Tibial nerve (tissue), 4 donors: ENCODE data around the gene APRT.
"Not testable (repeated sequence)": the region's sequence is repeated elsewhere in the genome, so short reads cannot be mapped to it uniquely, and the experiment has no call there.

ENCODE experiments used
- EP300 ChIP-seq, 2 donors: sonication (generic); formaldehyde crosslinking; IDR thresholded peaks; one replicate each; pipeline ENCODE4 v1.6.1; 2017; ENCODE audit warnings: antibody characterized with exemption in 2 of 2, mild to moderate bottlenecking in 1 of 2
- POLR2A ChIP-seq, 2 donors: fragments of 450-650 bp; IDR thresholded peaks; one replicate each; pipeline ENCODE4 v1.6.1; 2017; ENCODE audit warnings: antibody characterized with exemption in 2 of 2, mild to moderate bottlenecking in 2 of 2, moderate library complexity in 2 of 2
- TF ChIP-seq, protein P1 (sequence below), 5 experiments: fragments of 200-600 bp in 3 of 5; fragments of 450-650 bp in 2 of 5; sonication (generic) in 3 of 5; IDR thresholded peaks; one replicate each; pipeline ENCODE4 v1.5.1; 2016 to 2019; ENCODE audit warnings: antibody characterized with exemption in 5 of 5, mild to moderate bottlenecking in 3 of 5, moderate library complexity in 2 of 5

GRCh38 chr16:88771781-88772180 lies 39.9 kb downstream of the APRT start:
- TF ChIP-seq EP300, POLR2A (IDR thresholded peaks at IDR 0.05): not testable (repeated sequence)
- TF ChIP-seq, protein P1, sequence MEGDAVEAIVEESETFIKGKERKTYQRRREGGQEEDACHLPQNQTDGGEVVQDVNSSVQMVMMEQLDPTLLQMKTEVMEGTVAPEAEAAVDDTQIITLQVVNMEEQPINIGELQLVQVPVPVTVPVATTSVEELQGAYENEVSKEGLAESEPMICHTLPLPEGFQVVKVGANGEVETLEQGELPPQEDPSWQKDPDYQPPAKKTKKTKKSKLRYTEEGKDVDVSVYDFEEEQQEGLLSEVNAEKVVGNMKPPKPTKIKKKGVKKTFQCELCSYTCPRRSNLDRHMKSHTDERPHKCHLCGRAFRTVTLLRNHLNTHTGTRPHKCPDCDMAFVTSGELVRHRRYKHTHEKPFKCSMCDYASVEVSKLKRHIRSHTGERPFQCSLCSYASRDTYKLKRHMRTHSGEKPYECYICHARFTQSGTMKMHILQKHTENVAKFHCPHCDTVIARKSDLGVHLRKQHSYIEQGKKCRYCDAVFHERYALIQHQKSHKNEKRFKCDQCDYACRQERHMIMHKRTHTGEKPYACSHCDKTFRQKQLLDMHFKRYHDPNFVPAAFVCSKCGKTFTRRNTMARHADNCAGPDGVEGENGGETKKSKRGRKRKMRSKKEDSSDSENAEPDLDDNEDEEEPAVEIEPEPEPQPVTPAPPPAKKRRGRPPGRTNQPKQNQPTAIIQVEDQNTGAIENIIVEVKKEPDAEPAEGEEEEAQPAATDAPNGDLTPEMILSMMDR (IDR thresholded peaks at IDR 0.05), result not testable (repeated sequence)
